Measurements from ENCODE around the gene BHLHA15.

The BHLHA15 gene

GRCh38 chr7:98225913-98226614 lies 14.8 kb downstream of the BHLHA15 start:
- DNase-seq (ENCODE audit: low read depth in 3 of 3), result no peak

GRCh38 chr7:98227939-98228338 lies 16.7 kb downstream of the BHLHA15 start:
- DNase-seq (ENCODE audit: low read depth in 3 of 3), result no peak

GRCh38 chr7:98228801-98229200 lies 17.6 kb downstream of the BHLHA15 start:
- DNase-seq (ENCODE audit: low read depth in 3 of 3), result no peak

- no peak for DNase-seq (ENCODE audit: low read depth in 3 of 3)
These were observed 18.2 kb downstream of the BHLHA15 start for GRCh38 chr7:98229441-98229840.

- no peak for DNase-seq (ENCODE audit: low read depth in 3 of 3)
These were observed 18.9 kb downstream of the BHLHA15 start for GRCh38 chr7:98229991-98230745.

- DNase-seq (ENCODE audit: low read depth in 3 of 3), result no peak
These were observed 19.7 kb downstream of the BHLHA15 start for GRCh38 chr7:98230746-98231471.

GRCh38 chr7:98231493-98232262 lies 20.4 kb downstream of the BHLHA15 start:
- DNase-seq (ENCODE audit: low read depth in 3 of 3), result no peak

GRCh38 chr7:98232263-98232585 lies 21.0 kb downstream of the BHLHA15 start:
- no peak for DNase-seq (ENCODE audit: low read depth in 3 of 3)

- DNase-seq (ENCODE audit: low read depth in 3 of 3), result no peak
These were observed 21.6 kb downstream of the BHLHA15 start for GRCh38 chr7:98232799-98233198.

- DNase-seq (ENCODE audit: low read depth in 3 of 3), result no peak
These were observed 22.2 kb downstream of the BHLHA15 start for GRCh38 chr7:98233219-98234070.

- DNase-seq (ENCODE audit: low read depth in 3 of 3), result no peak
These were observed 23.3 kb downstream of the BHLHA15 start for GRCh38 chr7:98234429-98235147.

- DNase-seq (ENCODE audit: low read depth in 3 of 3), result no peak
These were observed 24.7 kb downstream of the BHLHA15 start for GRCh38 chr7:98235901-98236300.

GRCh38 chr7:98236355-98237185 lies 25.3 kb downstream of the BHLHA15 start:
- no peak for DNase-seq (ENCODE audit: low read depth in 3 of 3)

- DNase-seq (ENCODE audit: low read depth in 3 of 3), result no peak
These were observed 26.8 kb downstream of the BHLHA15 start for GRCh38 chr7:98238076-98238475.

GRCh38 chr7:98238976-98239375 lies 27.7 kb downstream of the BHLHA15 start:
- DNase-seq (ENCODE audit: low read depth in 3 of 3), result no peak

GRCh38 chr7:98240961-98241673 lies 29.9 kb downstream of the BHLHA15 start:
- no peak for DNase-seq (ENCODE audit: low read depth in 3 of 3)

- DNase-seq (ENCODE audit: low read depth in 3 of 3), result no peak
These were observed 30.5 kb downstream of the BHLHA15 start for GRCh38 chr7:98241674-98242241.

GRCh38 chr7:98242342-98242741 lies 31.1 kb downstream of the BHLHA15 start:
- DNase-seq (ENCODE audit: low read depth in 3 of 3), result no peak

- DNase-seq (ENCODE audit: low read depth in 3 of 3), result no peak
These were observed 31.7 kb downstream of the BHLHA15 start for GRCh38 chr7:98242934-98243333.

Measured in stimulated activated CD4-positive, alpha-beta T cell treated with anti-CD3 and anti-CD28 coated beads, TNF-alpha, amount 100 ng/mL, for 4 hours (primary cell).